HG02798 (cell line): Measurements from ENCODE around the gene NSL1.
"Not testable (repeated sequence)": the region's sequence is repeated elsewhere in the genome, so short reads cannot be mapped to it uniquely, and the experiment has no call there.

Experiments used
- ATAC-seq: cut with Tn5 transposase; IDR thresholded peaks from one replicate; pipeline ENCODE4 v1.9.1; 2021; ENCODE audit warnings: mild to moderate bottlenecking; ENCODE audit not compliant: unreplicated experiment, poor library complexity

The NSL1 gene

DNA sequence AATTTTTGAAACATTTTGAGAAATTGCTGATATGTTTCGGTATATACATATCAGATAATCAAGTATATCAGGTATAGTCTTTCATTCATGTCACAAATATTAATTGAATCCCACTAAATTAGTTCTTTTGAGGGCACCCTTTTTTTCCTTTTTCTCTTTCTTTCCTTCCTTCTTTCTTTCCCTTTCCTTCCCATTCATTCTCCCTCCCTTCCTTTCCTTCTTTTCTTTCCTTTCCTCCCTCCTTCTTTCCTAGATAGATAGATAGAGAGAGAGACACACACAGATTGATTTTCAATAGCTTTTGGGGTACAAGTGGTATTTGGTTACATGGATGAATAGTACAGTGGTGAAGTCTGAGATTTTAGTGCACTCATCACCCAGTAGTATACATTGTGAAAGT, 5.7 kb downstream of the NSL1 start:
- no peak for ATAC-seq

DNA sequence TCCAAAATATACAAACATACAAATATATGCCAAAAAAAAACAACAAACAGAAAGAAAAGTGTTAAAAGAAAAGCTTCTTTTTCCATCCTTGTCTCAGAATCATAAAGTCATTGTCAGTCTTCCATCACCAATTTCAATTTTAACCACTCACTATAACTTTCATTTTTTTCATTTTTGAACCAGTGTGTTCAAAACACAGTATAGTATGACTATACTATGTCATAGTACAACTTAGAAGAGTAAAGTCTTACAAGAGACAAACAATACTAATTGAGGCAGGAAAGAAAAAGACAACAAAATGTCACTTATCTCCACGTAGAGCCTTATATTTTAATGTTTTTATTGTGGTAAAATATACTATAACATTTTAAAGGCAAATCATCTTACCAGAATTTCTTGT, 7.6 kb downstream of the NSL1 start:
- ATAC-seq: no peak

- no peak for ATAC-seq
Measured at GRCh38 chr1:212782422-212783154, 9.0 kb downstream of the NSL1 start.

GRCh38 chr1:212781225-212781624, 10.4 kb downstream of the NSL1 start:
- ATAC-seq: no peak

- ATAC-seq: no peak
Measured at GRCh38 chr1:212780759-212781158, 10.8 kb downstream of the NSL1 start.

DNA sequence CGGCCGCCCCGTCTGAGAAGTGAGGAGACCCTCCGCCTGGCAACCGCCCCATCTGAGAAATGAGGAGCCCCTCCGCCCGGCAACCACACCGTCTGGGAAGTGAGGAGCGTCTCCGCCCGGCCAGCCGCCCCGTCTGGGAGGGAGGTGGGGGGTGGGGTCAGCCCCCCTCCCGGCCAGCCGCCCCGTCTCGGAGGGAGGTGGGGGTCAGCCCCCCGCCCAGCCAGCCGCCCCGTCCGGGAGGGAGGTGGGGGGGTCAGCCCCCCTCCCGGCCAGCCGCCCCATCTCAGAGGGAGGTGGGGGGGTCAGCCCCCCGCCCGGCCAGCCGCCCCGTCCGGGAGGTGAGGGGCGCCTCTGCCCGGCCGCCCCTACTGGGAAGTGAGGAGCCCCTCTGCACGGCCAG, 12.5 kb downstream of the NSL1 start:
- not testable (repeated sequence) for ATAC-seq

GRCh38 chr1:212777151-212777550, 14.4 kb downstream of the NSL1 start:
- ATAC-seq: no peak

- no peak for ATAC-seq
Measured at GRCh38 chr1:212775241-212775640, 16.3 kb downstream of the NSL1 start.

- ATAC-seq: no peak
Measured at GRCh38 chr1:212774584-212774983, 17.0 kb downstream of the NSL1 start.

DNA sequence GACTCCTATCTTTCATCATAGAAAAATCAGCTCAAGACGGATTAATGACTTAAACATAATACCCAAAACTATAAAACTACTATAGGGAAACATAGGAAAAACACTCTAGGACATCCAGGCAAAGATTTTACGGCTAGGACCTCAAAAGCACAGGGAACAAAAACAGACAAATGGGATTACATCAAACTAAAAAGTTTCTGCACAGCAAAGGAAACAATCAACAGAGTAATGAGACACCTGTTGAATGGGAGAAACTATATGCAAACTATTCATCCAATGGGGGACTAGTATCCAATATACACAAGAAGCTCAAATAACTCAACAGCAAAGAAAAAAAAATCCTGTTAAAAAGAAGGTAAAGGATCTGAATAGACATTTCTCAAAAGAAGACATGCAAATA, 18.6 kb downstream of the NSL1 start:
- ATAC-seq: no peak

DNA sequence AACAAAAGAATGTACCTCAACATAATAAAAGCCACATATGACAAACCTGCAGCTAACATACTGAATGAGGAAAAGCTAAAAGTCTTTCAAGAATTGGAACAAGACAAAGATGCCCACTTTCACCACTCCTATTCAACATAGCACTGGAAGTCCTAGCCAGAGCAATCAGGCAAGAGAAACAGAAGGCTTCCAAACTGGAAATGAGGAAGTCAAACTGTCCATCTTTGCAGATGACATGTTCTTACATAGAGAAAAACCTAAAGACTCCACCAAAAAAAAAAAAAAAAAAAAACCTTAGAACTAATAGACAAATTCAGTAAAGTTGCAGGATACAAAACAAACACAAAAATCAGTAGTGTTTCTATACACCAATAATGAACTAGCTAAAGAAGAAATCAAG, 20.2 kb downstream of the NSL1 start:
- ATAC-seq: no peak

DNA sequence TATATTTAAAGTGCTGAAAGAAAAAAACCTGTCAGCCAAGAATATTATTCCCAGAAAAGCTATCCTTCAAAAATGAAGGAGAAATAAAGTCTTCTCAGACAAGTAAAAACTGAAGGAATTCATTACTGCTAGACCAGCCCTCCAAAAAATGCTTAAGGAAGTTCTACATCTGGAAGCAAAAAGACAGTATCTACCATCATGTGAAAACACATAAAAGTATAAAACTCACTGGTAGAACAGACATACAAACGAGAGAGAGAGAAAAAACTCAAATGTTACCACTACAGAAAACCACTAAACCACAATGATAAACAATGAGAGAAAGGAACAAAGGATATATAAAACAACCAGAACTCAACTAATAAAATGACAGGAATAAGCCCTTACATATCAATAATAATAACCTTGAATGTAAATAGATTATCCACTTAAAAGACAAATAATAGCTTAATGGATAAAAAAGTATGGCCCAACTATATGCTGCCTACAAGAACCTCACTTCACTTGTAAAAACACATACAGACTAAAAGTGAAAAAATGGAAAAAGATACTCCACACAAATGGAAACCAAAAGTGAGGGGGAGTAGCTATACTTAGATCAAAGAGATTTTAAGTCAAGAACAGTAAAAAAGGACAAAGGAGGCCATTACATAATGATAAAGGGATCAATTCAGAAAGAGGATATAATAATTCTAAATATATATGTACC, 22.0 kb downstream of the NSL1 start:
- peak; percentile 35 for ATAC-seq

DNA sequence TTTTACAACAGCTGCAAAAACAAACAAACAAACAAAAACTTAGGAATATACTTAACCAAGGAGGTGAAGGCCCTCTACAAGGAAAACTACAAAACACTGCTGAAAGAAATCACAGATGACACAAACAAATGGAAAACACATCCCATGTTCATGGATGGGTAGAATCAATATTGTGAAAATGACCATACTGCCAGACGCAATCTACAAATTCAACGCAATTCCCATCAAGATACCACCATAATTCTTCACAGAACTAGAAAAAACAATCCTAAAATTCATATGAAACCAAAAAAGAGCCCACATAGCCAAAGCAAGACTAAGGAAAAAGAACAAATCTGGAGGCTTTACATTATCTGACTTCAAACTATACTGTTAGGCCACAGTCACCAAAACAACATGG, 24.8 kb downstream of the NSL1 start:
- not testable (repeated sequence) for ATAC-seq

DNA sequence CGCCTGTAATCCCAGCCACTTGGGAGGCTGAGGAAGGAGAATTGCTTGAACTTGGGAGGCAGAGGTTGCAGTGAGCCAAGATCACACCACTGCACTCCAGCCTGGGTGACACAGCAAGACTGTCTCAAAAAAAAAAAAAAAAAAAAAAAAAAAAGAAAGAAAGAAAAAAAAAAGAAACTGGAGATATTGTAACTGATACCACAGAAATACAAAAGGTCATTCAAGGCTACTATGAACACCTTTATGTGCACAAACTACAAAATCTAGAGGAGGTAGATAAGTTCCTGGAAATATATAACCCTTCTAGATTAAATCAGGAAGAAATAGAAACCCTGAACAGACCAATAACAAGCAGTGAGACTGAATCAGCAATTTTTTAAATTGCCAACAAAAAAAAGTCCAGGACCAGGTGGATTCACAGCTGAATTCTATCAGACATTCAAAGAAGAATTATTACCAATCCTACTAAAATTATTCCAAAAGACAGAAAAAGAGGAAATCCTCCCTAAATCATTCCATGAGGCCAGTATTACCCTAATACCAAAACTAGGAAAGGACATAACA, 26.8 kb downstream of the NSL1 start:
- ATAC-seq: not testable (repeated sequence)

DNA sequence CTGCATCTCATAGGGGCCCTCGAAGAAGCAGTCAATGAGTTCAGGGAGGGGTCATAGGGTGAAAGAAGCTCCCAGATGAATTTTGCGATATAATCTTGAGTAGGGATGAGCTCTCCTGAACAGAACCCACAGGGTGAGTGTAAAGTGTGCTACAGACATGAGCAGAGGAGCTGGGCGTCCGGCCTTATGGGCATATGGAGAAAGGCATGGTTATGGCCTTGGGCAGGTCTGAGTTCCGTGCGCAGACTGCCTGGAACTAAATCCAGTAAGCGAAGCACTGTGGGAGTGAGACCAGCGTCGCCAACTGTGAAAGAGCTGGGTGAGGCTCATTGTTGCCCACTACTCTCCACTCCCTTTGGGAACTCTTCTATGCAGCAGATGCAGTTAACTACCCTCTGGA, 28.7 kb downstream of the NSL1 start:
- ATAC-seq: no peak

GRCh38 chr1:212762234-212762633, 29.3 kb downstream of the NSL1 start:
- ATAC-seq: no peak

GRCh38 chr1:212760126-212760823, 31.3 kb downstream of the NSL1 start:
- ATAC-seq: peak; percentile 57

- no peak for ATAC-seq
Measured at GRCh38 chr1:212759683-212760082, 31.9 kb downstream of the NSL1 start.

DNA sequence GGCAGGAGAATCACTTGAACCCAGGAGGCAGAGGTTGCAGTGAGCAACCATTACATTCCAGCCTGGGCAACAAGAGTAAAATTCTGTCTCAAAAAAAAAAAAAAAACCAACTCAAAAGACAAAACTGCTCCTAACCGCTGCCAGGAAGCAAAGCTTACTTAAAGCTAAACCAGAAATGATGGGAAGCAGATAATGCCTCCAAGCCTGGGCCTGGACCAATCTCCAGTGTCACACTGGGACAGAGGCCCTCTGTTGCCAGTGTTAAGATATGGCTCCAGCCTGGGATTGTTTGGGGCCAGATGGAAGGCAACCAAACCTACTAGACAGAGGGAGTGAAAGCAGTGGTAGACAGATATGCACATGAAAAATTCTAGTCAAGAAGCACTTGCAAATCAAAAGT, 36.9 kb downstream of the NSL1 start:
- no peak for ATAC-seq

GRCh38 chr1:212754193-212754592, 37.4 kb downstream of the NSL1 start:
- ATAC-seq: no peak

GRCh38 chr1:212753749-212754148, 37.8 kb downstream of the NSL1 start:
- no peak for ATAC-seq
